IMR-90 (cell line): ENCODE measurements around the gene DYRK1A.

ENCODE experiments used
- CHD1 ChIP-seq: IDR thresholded peaks from 2 replicates; pipeline ENCODE4 v1.6.1; 2012; ENCODE audit warnings: low read depth, low read length, improper control_type of control experiment
- FOS ChIP-seq: fragments of 150-350 bp; IDR thresholded peaks from 2 replicates; pipeline ENCODE4 v1.6.1; 2016; ENCODE audit warnings: low read depth, low read length
- MAZ ChIP-seq: IDR thresholded peaks from 2 replicates; pipeline ENCODE4 v1.6.1; 2012; ENCODE audit warnings: low read depth, mild to moderate bottlenecking, low read length, improper control_type of control experiment, moderate library complexity, borderline replicate concordance
- MXI1 ChIP-seq: IDR thresholded peaks from 2 replicates; pipeline ENCODE4 v1.6.1; 2012; ENCODE audit warnings: low read depth, mild to moderate bottlenecking, low read length, moderate library complexity, borderline replicate concordance
- POLR2A ChIP-seq: IDR thresholded peaks from 2 replicates; pipeline ENCODE4 v1.6.1; 2012; ENCODE audit warnings: mild to moderate bottlenecking, low read depth, low read length
- RAD21 ChIP-seq: IDR thresholded peaks from 2 replicates; pipeline ENCODE4 v1.6.1; 2012; ENCODE audit warnings: low read length, improper control_type of control experiment
- RCOR1 ChIP-seq: IDR thresholded peaks from 2 replicates; pipeline ENCODE4 v1.6.1; 2012; ENCODE audit warnings: mild to moderate bottlenecking, low read length, improper control_type of control experiment; ENCODE audit not compliant: insufficient replicate concordance
- RFX5 ChIP-seq: IDR thresholded peaks from 2 replicates; pipeline ENCODE4 v1.8.0; 2012; ENCODE audit warnings: low read depth, mild to moderate bottlenecking, low read length, moderate library complexity
- SMC3 ChIP-seq: fragments of 150-350 bp; IDR thresholded peaks from 2 replicates; pipeline ENCODE4 v1.6.1; 2016; ENCODE audit warnings: low read depth, mild to moderate bottlenecking, antibody characterized with exemption, low read length, moderate library complexity
- TF ChIP-seq, protein P1 (sequence below): conservative IDR thresholded peaks from 2 replicates; pipeline ENCODE4 v1.5.1; 2012; ENCODE audit warnings: mild to moderate bottlenecking, low read depth, low read length, improper control_type of control experiment
- TF ChIP-seq, protein P2 (sequence below): fragments of 150-350 bp; IDR thresholded peaks from 2 replicates; pipeline ENCODE4 v1.6.1; 2017; ENCODE audit warnings: mild to moderate bottlenecking, antibody characterized with exemption, low read length, low read depth
- TF ChIP-seq, protein P3 (sequence below): fragments of 150-350 bp; IDR thresholded peaks from 2 replicates; pipeline ENCODE4 v1.6.1; 2016; ENCODE audit warnings: low read depth, mild to moderate bottlenecking, low read length, moderate library complexity, borderline replicate concordance

DNA sequence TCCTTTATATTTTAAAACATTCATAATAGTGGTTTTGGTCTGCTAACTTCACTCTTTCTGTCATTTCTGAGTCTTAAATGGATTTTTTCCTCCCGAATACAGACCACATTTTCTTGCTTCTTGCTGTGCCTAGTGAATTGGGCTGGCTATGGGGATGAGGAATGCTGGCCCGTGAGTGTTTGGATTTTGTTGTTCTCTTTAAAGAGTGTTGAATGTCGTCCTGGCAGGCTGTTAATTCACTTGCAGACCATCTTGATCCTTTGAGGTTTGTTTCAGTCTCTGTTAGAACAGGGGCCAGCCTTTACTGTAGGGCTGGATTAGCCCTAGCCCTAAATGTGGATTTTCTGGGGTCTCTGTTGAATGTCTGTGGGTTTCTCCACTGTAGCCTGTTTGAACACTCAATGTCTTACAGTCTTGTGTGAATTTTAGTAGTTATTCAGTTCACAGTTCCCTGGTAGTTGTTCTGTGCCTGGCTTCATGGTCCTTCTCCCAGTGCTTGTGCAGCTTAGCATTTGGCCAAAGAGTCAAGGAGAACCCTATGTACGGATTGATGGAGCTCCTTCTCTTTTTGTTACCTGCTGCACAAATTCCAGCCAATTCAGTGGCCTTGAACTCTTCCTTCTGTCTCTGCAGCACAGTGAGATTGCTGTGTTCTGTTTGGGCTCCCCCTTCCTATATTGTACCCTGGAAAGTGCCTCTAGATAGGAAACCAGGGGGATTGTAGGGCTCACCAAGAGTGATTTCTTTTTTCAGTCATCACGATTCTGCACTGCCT is 95.7 kb downstream of the DYRK1A start:
- TF ChIP-seq RFX5 (no peak), CHD1 (no peak), MAZ (no peak), FOS (no peak), RAD21 (no peak), POLR2A (no peak), MXI1 (no peak), RCOR1 (no peak), SMC3 (no peak)
- TF ChIP-seq, protein P1, sequence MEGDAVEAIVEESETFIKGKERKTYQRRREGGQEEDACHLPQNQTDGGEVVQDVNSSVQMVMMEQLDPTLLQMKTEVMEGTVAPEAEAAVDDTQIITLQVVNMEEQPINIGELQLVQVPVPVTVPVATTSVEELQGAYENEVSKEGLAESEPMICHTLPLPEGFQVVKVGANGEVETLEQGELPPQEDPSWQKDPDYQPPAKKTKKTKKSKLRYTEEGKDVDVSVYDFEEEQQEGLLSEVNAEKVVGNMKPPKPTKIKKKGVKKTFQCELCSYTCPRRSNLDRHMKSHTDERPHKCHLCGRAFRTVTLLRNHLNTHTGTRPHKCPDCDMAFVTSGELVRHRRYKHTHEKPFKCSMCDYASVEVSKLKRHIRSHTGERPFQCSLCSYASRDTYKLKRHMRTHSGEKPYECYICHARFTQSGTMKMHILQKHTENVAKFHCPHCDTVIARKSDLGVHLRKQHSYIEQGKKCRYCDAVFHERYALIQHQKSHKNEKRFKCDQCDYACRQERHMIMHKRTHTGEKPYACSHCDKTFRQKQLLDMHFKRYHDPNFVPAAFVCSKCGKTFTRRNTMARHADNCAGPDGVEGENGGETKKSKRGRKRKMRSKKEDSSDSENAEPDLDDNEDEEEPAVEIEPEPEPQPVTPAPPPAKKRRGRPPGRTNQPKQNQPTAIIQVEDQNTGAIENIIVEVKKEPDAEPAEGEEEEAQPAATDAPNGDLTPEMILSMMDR = no peak
- TF ChIP-seq, protein P2, sequence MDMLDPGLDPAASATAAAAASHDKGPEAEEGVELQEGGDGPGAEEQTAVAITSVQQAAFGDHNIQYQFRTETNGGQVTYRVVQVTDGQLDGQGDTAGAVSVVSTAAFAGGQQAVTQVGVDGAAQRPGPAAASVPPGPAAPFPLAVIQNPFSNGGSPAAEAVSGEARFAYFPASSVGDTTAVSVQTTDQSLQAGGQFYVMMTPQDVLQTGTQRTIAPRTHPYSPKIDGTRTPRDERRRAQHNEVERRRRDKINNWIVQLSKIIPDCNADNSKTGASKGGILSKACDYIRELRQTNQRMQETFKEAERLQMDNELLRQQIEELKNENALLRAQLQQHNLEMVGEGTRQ = no peak
- TF ChIP-seq, protein P3, sequence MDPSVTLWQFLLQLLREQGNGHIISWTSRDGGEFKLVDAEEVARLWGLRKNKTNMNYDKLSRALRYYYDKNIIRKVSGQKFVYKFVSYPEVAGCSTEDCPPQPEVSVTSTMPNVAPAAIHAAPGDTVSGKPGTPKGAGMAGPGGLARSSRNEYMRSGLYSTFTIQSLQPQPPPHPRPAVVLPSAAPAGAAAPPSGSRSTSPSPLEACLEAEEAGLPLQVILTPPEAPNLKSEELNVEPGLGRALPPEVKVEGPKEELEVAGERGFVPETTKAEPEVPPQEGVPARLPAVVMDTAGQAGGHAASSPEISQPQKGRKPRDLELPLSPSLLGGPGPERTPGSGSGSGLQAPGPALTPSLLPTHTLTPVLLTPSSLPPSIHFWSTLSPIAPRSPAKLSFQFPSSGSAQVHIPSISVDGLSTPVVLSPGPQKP = no peak
